HepG2 (cell line): ENCODE data around the gene NXPH1. TPM values are rescaled to one million over a fixed set of nuclear protein-coding genes. Genes with fewer than 3 reads are reported as not detected.

Experiments used
- ATAC-seq: fragments of 200-7000 bp; cut with Tn5 transposase; 3 replicates; pipeline ENCODE4 v1.9.1; 2020; ENCODE audit warnings: mild to moderate bottlenecking, moderate library complexity
- BruUV-seq: library from RNA; stranded (reverse); fragments of 400-500 nt; replicated peaks from 2 replicates; lab custom pipeline; 2021; lab: Mats Ljungman, UMichigan
- CTCF ChIA-PET: fragments of 300-600 bp; formaldehyde crosslinking; extraction: SDS; loops from one replicate; lab custom pipeline; 2021; ENCODE audit warnings: low total read pairs, inconsistent platforms, low intra/inter-chr PET ratio; lab: Yijun Ruan, JAX
- POLR2A ChIA-PET: fragments of 350-600 bp; sonication (Branson Sonifier 250); formaldehyde crosslinking; loops from one replicate; lab custom pipeline; 2020; ENCODE audit warnings: antibody characterized with exemption, inconsistent platforms; lab: Yijun Ruan, JAX
- DNase-seq: peaks from one replicate; pipeline ENCODE4 v3.0.0-alpha.2; 2015; ENCODE audit warnings: low spot score
- FAIRE-seq: peaks from 3 replicates; lab custom pipeline; 2011; peaks lifted over from hg19 to GRCh38; lab: Jason Lieb, UNC
- H2AFZ ChIP-seq: one replicate; pipeline ENCODE4 v1.6.1; 2011; ENCODE audit warnings: low read length, inconsistent platforms
- H3K27ac ChIP-seq: fragments of 300-600 bp; 3 replicates; pipeline ENCODE4 v1.8.0; 2011; ENCODE audit warnings: mixed run types, mild to moderate bottlenecking, mixed read lengths, low read length, inconsistent platforms; ENCODE audit not compliant: insufficient read depth; ENCODE audit errors: extremely low read length
- H3K27me3 ChIP-seq, 2 experiments: fragments of 200-600 bp in 1 of 2; 2 replicates in 1 of 2; 3 replicates in 1 of 2; pipeline versions ENCODE4 v1.6.0 to v1.8.0; 2011; ENCODE audit warnings: low read length in 2 of 2, mild to moderate bottlenecking in 2 of 2, moderate library complexity in 2 of 2, inconsistent platforms in 1 of 2; ENCODE audit not compliant: insufficient read depth in 2 of 2, control insufficient read depth in 1 of 2
- H3K36me3 ChIP-seq, 2 experiments: fragments of 200-600 bp in 1 of 2; replicated peaks in 1 of 2; 2 replicates in 1 of 2; 3 replicates in 1 of 2; pipeline versions ENCODE4 v1.5.1 to v1.8.0; 2011; ENCODE audit warnings: low read length in 2 of 2, inconsistent platforms in 1 of 2; ENCODE audit not compliant: insufficient read depth in 2 of 2, control insufficient read depth in 1 of 2
- H3K4me1 ChIP-seq: 2 replicates; pipeline ENCODE4 v1.5.1; 2012; ENCODE audit warnings: low read length, inconsistent platforms; ENCODE audit not compliant: insufficient read depth
- H3K4me2 ChIP-seq: 2 replicates; pipeline ENCODE4 v1.6.0; 2011; ENCODE audit warnings: low read depth, low read length, inconsistent platforms
- H3K4me3 ChIP-seq, 3 experiments: fragments of 200-600 bp in 1 of 3; sonication (generic), shearing (Covaris generic) in 1 of 3; replicated peaks in 1 of 3; 2 replicates each; pipeline ENCODE4 v1.5.1; 2011 to 2016; ENCODE audit warnings: low read length in 3 of 3, inconsistent platforms in 2 of 3, low read depth in 2 of 3, mild to moderate bottlenecking in 2 of 3, control low read depth in 1 of 3, mixed read lengths in 1 of 3; ENCODE audit not compliant: insufficient read depth in 1 of 3
- H3K79me2 ChIP-seq: one replicate; pipeline ENCODE4 v1.6.1; 2011; ENCODE audit warnings: low read length, inconsistent platforms; ENCODE audit not compliant: insufficient read depth
- H3K9ac ChIP-seq: 2 replicates; pipeline ENCODE4 v1.6.0; 2011; ENCODE audit warnings: mild to moderate bottlenecking, low read depth, low read length, inconsistent platforms; ENCODE audit not compliant: insufficient read depth
- H3K9me3 ChIP-seq: 2 replicates; pipeline ENCODE4 v1.5.1; 2012; ENCODE audit warnings: mild to moderate bottlenecking, low read length
- H4K20me1 ChIP-seq: 2 replicates; pipeline ENCODE4 v1.6.0; 2011; ENCODE audit warnings: inconsistent platforms, mild to moderate bottlenecking, low read length, moderate library complexity; ENCODE audit not compliant: insufficient read depth
- CREB1 ChIP-seq, 2 experiments: fragments of 450-650 bp in 1 of 2; IDR thresholded peaks; 2 replicates each; pipeline ENCODE4 v1.6.1; 2016 to 2017; ENCODE audit warnings: control low read depth in 1 of 2, mild to moderate bottlenecking in 1 of 2, missing compliant biosample characterization in 1 of 2, missing genetic modification characterization in 1 of 2
- E2F2 ChIP-seq: sonication (generic); formaldehyde crosslinking; IDR thresholded peaks from 2 replicates; pipeline ENCODE4 v1.4.0; 2020; ENCODE audit warnings: missing genetic modification reagents, borderline replicate concordance
- ELF4 ChIP-seq: sonication (generic); formaldehyde crosslinking; IDR thresholded peaks from 2 replicates; pipeline ENCODE4 v1.5.0; 2020; ENCODE audit warnings: missing genetic modification reagents, mild to moderate bottlenecking, moderate library complexity, borderline replicate concordance
- JARID2 ChIP-seq: sonication (generic); formaldehyde crosslinking; IDR thresholded peaks from 2 replicates; pipeline ENCODE4 v1.8.1; 2023; ENCODE audit warnings: missing genetic modification reagents, inconsistent platforms; ENCODE audit not compliant: insufficient replicate concordance
- RNF2 ChIP-seq: fragments of 450-650 bp; conservative IDR thresholded peaks from 2 replicates; pipeline ENCODE4 v1.6.1; 2016; ENCODE audit warnings: low read depth
- SALL2 ChIP-seq: sonication (generic); formaldehyde crosslinking; IDR thresholded peaks from 2 replicates; pipeline ENCODE4 v1.8.1; 2023; ENCODE audit warnings: mild to moderate bottlenecking, missing genetic modification reagents, inconsistent platforms
- SRSF1 ChIP-seq: fragments of 200-400 bp; formaldehyde crosslinking; optimal IDR thresholded peaks from 2 replicates; pipeline ENCODE3; 2017; ENCODE audit warnings: mild to moderate bottlenecking, low read depth, low read length, moderate library complexity
- STAT5B ChIP-seq: sonication (generic); formaldehyde crosslinking; IDR thresholded peaks from 2 replicates; pipeline ENCODE4 v1.4.0; 2020; ENCODE audit warnings: missing genetic modification reagents
- YY1 ChIP-seq: IDR thresholded peaks from 2 replicates; pipeline ENCODE4 v1.6.1; 2011; ENCODE audit warnings: low read length, low read depth, moderate library complexity, mild to moderate bottlenecking; ENCODE audit not compliant: insufficient read depth, insufficient replicate concordance
- ZBTB39 ChIP-seq: sonication (generic); formaldehyde crosslinking; IDR thresholded peaks from 2 replicates; pipeline ENCODE4 v1.5.0; 2020; ENCODE audit warnings: missing genetic modification reagents
- ZNF18 ChIP-seq: sonication (generic); formaldehyde crosslinking; IDR thresholded peaks from 2 replicates; pipeline ENCODE4 v1.8.0; 2022; ENCODE audit warnings: mild to moderate bottlenecking, missing genetic modification reagents; ENCODE audit not compliant: insufficient replicate concordance
- ZNF260 ChIP-seq: sonication (generic); formaldehyde crosslinking; IDR thresholded peaks from 2 replicates; pipeline ENCODE4 v1.4.0; 2020; ENCODE audit warnings: missing genetic modification reagents, low read depth, mild to moderate bottlenecking, borderline replicate concordance
- ZNF75D ChIP-seq: sonication (generic); formaldehyde crosslinking; IDR thresholded peaks from 2 replicates; pipeline ENCODE4 v1.8.1; 2023; ENCODE audit warnings: missing genetic modification reagents, mild to moderate bottlenecking, borderline replicate concordance
- ZNF768 ChIP-seq: sonication (generic); formaldehyde crosslinking; IDR thresholded peaks from 2 replicates; pipeline ENCODE4 v1.4.0; 2020; ENCODE audit warnings: missing genetic modification reagents
- ZNF773 ChIP-seq: sonication (generic); formaldehyde crosslinking; IDR thresholded peaks from 2 replicates; pipeline ENCODE4 v1.4.0; 2020; ENCODE audit warnings: missing genetic modification reagents, borderline replicate concordance
- ZNF782 ChIP-seq: sonication (generic); formaldehyde crosslinking; IDR thresholded peaks from 2 replicates; pipeline ENCODE4 v1.4.0; 2020; ENCODE audit warnings: missing genetic modification reagents, mild to moderate bottlenecking, borderline replicate concordance
- WGBS: methylation state at CpG from one replicate; pipeline ENCODE4 v1.1.6; 2017; ENCODE audit warnings: low lambda C conversion rate; 5-methylcytosine and 5-hydroxymethylcytosine counted together
- in situ Hi-C: cut with HindIII; loops from 2 replicates; pipeline ENCODE4 v1.10.0; 2017; ENCODE audit warnings: low pct_unique_long_range_greater_than_20kb; ENCODE audit not compliant: extremely low pct_ligation_motif_present
- intact Hi-C: fragments of 100-400 bp; cut with micrococcal nuclease; formaldehyde crosslinking; loops from one replicate; pipeline ENCODE4 v1.10.0; 2022; ENCODE audit not compliant: unreplicated experiment
- polyA plus RNA-seq, 8 experiments: library from polyadenylated mRNA; depleted of rRNA in 3 of 8; stranded (reverse) in 7 of 8; unstranded in 1 of 8; fragments of >200 nt; fragmentation: Illumina TruSeq in 4 of 8; extraction: Trizol in 4 of 8; gene quantifications; 2 replicates each; pipeline versions ENCODE4 v1.2.1 to v1.2.3, GENCODE V29; 2011 to 2016; ENCODE audit warnings: low read depth in 4 of 8, missing spikeins in 1 of 8, mixed read lengths in 1 of 8; ENCODE audit not compliant: insufficient read depth in 1 of 8
- total RNA-seq, 5 experiments: library from RNA; depleted of rRNA; stranded (reverse); fragments of >200 nt; fragmentation: Illumina TruSeq; extraction: Trizol; gene quantifications; 2 replicates each; pipeline ENCODE4 v1.2.3, GENCODE V29; 2016; ENCODE audit warnings: low read depth in 1 of 5

Gene NXPH1
- total and polyA plus RNA-seq, 2 of the 13 experiments (the other 11 are each of a cell fraction or from before 2014, with no cell fraction given) = not detected

GRCh38 chr7:8761731-8762130 is 328.3 kb downstream of the NXPH1 start:
- no peaks in the 10 kb centered on the region for H4K20me1 ChIP-seq
- peaks cover 37% of the 10 kb centered on the region for H3K9me3 ChIP-seq
- H3K4me1 ChIP-seq = no peaks in the 10 kb centered on the region
- H2AFZ ChIP-seq = no peak overlapping the region
- H3K79me2 ChIP-seq = no peaks in the 10 kb centered on the region
- H3K36me3 ChIP-seq = no peaks in the 10 kb centered on the region
- WGBS = 5% methylated on average over 1 of the region's 1 CpG
- ChIA-PET CTCF (no interaction called here), POLR2A (no interaction called here)
- no peak overlapping the region for H3K4me3 ChIP-seq
- no peak for TF ChIP-seq E2F2 (CRISPR knock-in tag)
- no peak for TF ChIP-seq ZNF773 (CRISPR knock-in tag)
- TF ChIP-seq ZNF768 (CRISPR knock-in tag) = no peak
- TF ChIP-seq ZNF782 (CRISPR knock-in tag) = no peak
- TF ChIP-seq ELF4 (CRISPR knock-in tag) = no peak
- no peak for TF ChIP-seq ZNF18 (CRISPR knock-in tag)
- no peak for TF ChIP-seq ZNF75D
- no peak for TF ChIP-seq STAT5B
- TF ChIP-seq ZBTB39 (CRISPR knock-in tag) = no peak
- TF ChIP-seq YY1 = no peak
- TF ChIP-seq CREB1 (IDR thresholded peaks at IDR 0.05) = no peak
- TF ChIP-seq CREB1 (CRISPR knock-in tag; IDR thresholded peaks at IDR 0.05) = no peak
- no peak for TF ChIP-seq SALL2 (CRISPR knock-in tag)
- TF ChIP-seq SRSF1 = no peak
- TF ChIP-seq JARID2 (CRISPR knock-in tag) = no peak
- no peak for TF ChIP-seq RNF2
- no peak for TF ChIP-seq ZNF260 (CRISPR knock-in tag)
- no TSS peak for BruUV-seq
- intact Hi-C loops (no loop called here), in situ Hi-C loops (no loop called here)
- FAIRE-seq (no peak), DNase-seq (no peak), ATAC-seq (no peak)
- no peak overlapping the region for H3K27ac ChIP-seq
- no peaks in the 10 kb centered on the region for H3K27me3 ChIP-seq
- H3K4me2 ChIP-seq = no peak overlapping the region
- H3K9ac ChIP-seq = no peak overlapping the region
